HTERT RPE-1 (cell line): ENCODE results near the gene NDUFV1.

Experiments used
- in situ Hi-C: fragments of 300-500 bp; cut with MboI; formaldehyde crosslinking; loops from 4 replicates; pipeline ENCODE4 v1.14.3; 2020; ENCODE audit warnings: low sequenced_read_pairs

Gene NDUFV1

GRCh38 chr11:67639438-67639859 lies 32.7 kb downstream of the NDUFV1 start, which contains the start of gene TBX10:
TSS of gene TBX10 (minus strand) at chr11:67639763. CDS start at chr11:67639472, 291 bp downstream.
- in situ Hi-C loops = no loop called here

- in situ Hi-C loops = no loop called here
Measured at GRCh38 chr11:67640021-67640757, 33.5 kb downstream of the NDUFV1 start.

DNA sequence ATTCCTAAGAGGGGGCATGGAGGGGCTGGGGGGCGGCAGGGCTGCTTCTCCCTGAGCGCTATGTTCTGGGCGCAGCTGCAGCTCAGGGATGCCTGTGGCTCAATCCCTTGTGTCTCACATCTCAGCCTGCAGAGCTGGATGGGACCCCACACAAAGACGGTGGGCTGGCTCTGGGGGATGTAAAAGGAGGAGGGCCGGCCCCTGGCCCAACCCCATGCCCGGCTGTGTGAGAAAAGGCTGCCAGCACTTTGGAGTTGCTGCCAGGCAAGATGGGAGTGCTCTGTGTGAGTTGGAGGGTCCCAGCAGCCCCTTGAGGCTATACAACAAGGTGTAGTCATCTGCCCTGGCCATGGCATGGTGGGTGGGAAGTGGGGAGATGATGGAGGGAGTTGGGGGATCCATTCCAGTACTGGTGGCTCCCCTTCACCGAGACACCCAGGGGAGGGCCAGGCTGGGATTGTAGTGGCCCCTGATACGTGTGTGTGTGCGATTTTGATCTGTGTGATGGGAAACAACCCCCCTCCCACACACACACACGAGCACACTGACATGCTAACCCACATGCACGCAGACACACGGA lies 34.1 kb downstream of the NDUFV1 start:
- in situ Hi-C loops = no loop called here

DNA sequence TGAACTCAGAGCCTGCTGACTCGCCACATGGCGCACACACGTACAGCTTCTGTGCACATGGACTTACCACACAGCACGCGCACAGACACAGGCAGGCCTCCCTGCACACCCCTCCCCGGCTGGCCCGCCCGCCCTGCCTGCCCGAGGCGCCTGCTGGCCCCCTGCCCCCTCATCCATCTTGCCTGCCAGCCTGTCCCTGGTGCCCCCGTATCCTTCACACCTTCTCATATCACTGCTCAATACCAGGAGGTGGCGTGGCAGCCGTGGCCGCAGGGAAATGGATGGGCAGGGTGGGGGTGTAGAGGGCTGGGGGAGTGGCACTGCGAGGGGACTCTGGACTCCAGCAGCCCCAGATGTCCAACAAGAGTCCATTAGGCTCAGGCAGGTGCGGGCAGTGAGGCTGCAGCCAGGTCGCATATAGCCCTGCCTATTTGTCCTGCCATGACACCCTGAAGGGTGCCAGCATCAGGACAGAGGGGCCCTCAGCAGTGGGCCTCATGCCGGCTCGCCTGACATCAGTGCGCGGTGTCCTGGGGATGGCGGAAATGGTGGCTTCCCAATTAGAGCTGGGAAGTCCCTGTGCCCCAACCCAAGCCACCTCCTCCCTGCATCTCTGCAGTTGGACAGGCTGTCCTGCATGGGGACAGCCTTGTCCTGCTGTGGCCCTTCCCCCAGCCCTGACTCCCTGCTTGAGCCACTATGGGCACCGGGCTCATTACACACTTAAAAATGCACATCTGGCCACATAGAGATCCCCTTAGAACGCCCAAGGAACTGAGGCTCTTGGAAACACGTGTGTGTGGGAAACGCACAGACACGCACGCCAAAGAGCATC lies 34.8 kb downstream of the NDUFV1 start:
- in situ Hi-C loops = no loop called here

DNA sequence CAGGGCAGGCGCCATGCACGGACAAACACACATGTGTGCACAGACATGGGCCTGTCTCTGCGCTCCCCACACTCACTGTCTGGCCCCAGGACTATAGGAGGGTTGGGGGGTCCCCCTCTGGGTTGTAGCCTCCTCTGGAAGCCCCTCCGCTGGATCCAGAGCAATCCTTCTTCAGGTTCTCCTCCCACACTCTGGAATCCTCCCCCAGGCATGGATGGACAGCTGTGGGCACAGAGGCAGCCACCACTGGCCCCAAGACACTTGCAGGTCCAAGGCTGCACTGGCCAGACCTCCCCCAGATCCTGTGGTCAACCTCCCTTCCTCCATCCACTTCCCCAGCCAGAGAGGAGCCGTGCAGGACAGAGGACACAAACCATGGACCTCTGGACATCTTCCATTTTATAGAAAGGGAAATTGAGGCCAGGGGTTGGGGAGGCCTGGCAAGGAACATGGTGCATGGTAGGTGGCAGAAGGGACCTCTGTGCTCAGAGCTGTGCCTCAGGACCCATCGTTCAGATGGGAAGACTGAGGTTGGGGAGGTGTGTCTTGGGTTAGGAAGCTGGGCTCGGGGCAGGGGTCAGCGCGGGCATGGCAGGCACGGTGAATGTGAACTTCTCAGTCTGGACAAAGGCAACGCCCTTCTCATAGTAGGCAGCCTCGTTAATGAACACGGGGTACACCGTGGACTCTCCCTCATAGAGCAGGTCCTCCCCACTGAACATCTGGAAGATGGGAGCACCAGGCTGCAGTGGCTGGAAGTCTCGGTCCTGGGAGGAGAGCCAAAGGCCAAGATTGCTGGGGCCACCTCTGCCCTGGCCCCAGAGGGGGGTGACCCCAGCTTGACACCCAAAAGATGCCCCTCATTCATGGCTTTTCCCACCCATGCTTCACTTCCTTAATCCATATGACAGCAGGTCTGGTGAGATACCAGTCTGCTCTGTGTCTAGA lies 35.7 kb downstream of the NDUFV1 start:
- in situ Hi-C loops = no loop called here

GRCh38 chr11:67644042-67644441 lies 37.3 kb downstream of the NDUFV1 start:
- in situ Hi-C loops = no loop called here

- in situ Hi-C loops = no loop called here
Measured at GRCh38 chr11:67644472-67645418, 38.0 kb downstream of the NDUFV1 start.

DNA sequence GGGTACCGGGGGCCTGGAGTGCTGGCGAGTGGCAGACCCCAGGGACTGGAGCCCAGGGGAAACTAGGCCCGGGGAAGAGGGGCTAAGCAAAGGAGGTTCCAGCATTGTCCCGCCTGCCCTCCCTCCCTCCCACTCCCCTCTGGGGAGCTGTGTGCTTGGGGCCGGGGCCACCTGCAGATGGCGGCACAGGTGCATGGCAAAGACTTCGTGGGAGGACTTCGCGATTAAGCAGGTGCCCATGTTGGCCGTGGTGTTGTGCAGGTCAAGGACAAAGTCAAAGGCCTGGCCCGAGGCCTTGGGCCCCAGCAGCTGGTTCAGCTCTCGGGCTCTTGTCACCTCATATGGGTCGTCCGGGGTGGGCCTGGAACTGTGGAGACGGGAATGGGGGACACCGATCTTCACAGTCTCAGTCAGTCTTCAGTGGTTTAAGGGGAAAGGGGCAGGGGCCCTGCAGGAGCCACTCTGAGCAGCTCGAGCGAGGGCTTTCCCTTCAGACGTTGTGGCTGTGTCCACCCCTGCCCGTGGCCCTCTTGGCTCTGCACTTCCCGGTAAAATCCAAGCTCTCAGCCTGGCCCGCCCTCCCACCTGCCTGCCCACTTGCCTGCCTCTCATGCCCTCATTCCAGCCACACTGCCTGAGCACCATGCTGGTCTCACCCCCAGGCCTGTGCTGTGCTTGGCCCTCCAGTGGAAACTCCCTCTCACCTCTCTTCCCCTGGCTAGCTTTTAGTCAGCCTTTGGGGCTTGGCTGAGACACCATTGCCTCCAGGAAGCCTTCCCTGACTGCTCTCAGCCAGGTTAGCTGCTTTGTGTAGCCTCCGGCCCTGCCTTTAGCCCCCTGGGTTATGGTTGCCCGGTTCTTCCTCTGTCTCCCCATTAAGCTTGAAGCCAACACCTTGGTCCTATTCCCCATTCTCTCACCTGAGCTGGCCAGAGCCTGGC lies 39.1 kb downstream of the NDUFV1 start:
- in situ Hi-C loops = no loop called here

- in situ Hi-C loops = no loop called here
Measured at GRCh38 chr11:67646535-67647336, 40.0 kb downstream of the NDUFV1 start.

DNA sequence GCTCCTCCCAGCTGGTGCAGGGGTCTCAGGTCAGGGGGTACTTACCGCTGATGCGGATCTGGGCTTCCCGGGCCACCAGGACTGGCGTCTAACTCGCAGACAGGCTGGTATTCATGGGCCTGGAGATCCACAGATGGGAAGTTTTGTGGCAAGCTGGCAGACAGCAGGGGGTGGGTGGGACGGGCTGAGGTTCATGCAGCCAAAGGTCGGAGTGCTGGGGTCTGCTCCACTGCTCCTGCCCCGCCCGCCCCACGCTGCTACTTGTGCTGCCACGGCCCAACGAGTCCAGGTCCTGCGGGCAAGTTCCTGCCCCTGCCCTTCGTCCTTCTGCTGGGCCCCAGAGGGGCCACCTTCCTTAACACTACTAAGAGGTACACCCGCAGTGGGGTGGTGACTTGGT lies 40.7 kb downstream of the NDUFV1 start:
- in situ Hi-C loops = no loop called here

- in situ Hi-C loops = no loop called here
Measured at GRCh38 chr11:67648140-67648795, 41.5 kb downstream of the NDUFV1 start.

- in situ Hi-C loops = no loop called here
Measured at GRCh38 chr11:67648796-67649613, 42.3 kb downstream of the NDUFV1 start.

DNA sequence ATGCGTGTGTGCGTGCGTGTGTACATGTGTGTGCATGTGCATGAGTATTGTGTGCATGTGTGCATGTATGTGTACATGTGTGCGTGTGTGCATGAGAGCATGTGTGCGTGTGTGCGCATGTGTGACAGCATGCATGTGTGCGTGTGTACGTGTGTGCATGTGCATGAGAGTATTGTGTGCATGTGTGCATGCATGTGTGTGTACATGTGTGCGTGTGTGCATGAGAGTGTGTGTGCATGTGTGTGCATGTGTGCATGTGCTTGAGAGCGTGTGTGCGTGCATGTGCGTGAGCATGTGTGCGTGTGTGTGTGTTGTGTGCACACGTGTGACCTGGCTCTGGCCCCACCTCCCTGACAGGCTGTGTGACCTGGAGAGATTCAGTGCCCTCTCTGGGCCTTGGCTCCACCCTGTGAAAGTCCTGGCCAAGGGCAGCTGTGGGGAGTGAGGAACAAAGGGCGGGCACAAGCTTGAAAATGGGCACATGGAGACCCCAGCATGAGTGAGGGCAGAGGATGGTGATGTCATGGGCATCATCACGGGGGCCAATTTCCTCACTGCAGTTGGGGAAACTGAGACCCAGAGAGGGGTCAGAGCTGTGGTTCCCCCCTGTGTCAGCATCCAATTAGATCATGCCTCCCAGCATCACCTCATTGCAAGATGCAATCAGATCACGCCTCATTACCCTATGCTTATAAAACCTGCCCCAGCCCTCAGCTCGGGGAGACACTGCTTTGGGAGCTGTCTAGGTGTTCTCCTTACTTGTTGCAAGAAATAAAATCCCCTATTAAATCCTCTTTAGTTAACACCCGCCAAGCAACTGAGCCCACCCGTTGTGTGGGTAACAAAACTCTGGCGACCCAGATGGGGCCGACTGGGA lies 43.1 kb downstream of the NDUFV1 start:
- in situ Hi-C loops = no loop called here

- in situ Hi-C loops = no loop called here
Measured at GRCh38 chr11:67651976-67652781, 45.4 kb downstream of the NDUFV1 start.
